NCI-H2171 (cell line): Measurements from ENCODE around the gene ASTN1.

ENCODE experiments used
- DNase-seq: peaks from one replicate; lab custom pipeline; 2025; lab: John Stamatoyannopoulos, UW

The ASTN1 gene

DNA sequence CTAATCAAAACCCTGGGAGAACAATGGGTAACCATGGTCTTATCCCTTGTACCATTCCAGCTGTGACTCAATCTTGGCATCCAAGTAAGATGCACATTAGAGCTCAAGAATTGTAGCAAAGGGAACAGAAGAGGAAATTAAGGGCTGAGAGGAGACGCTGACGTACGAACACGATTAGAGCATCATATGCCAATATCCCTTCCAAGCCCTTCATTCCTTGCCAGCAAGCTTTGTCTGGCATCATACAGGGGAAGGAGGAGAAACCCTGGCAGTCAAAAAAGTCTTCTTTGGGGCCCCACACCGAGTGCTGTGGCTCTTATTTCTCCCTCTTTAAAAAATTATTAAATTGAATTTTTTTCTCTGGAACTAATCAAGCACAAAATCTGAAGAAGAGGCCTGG lies 120.9 kb downstream of the ASTN1 start:
- DNase-seq, result no peak

GRCh38 chr1:177035586-177035985 lies 128.9 kb downstream of the ASTN1 start:
- DNase-seq, result no peak

GRCh38 chr1:177033628-177034027 lies 130.9 kb downstream of the ASTN1 start:
- DNase-seq, result no peak

DNA sequence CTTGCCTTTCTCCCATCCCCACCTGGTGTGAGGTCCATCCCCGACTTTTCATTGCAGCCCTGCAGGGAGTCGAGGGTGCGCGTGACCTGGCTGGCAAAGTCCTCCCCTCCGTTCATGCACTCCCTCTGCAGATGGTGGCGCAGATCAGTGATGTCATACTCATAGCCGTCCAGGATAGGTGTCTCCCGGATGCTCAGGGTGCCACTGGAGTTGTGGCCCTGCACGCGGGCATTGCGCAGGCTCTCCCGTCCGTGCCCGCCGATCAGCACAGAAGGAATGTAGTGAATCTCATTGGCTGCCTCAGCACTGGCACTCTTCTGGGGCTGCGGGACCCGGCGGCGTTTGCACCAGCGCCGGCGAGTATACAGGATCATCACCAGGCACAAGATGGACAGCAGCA lies 132.1 kb downstream of the ASTN1 start:
- DNase-seq, result peak; percentile 54

DNA sequence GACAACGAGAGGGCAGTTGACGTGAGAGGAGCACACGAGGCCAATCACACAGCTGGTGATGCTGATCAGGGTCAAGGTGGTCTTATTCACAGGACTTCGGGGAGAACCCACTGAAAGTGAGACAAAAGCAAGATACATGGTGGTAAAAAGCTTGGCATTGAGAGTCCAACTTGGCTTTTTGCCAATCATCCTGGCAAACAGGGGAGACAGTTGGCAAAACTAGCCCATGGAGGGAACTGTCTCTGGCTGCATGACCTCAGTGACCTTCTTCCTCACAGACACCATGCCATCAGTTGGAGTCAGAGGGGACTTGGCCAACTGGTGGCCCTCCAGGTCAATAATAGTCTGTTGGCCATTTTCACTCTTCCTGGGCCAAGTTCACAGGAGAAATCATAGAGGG lies 139.9 kb downstream of the ASTN1 start:
- DNase-seq, result no peak

- DNase-seq, result no peak
These were observed 140.8 kb downstream of the ASTN1 start for GRCh38 chr1:177023726-177024125.

- no peak for DNase-seq
These were observed 141.3 kb downstream of the ASTN1 start for GRCh38 chr1:177023249-177023648.

DNA sequence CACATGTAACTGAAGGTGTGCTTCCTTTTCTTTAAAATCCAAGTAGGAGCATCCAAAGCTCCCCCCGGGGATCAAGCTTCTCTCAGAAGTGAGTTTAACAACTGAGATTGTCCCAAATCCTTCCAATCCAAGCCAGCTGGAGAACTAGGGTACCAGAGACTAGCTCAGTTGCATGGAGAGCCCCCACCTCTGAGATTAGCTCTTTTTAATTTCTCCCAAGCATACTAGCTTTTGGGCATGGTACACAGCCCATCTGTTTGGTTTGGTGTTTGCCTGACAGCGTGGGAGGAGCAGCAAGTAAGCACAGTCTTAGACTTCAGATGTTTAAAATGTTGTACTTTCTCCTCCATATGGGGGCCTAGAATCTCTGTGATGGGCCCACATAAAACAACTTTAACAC lies 142.8 kb downstream of the ASTN1 start:
- DNase-seq, result no peak

GRCh38 chr1:177020851-177021589 lies 143.5 kb downstream of the ASTN1 start:
- DNase-seq, result no peak

- DNase-seq, result no peak
These were observed 147.1 kb downstream of the ASTN1 start for GRCh38 chr1:177017287-177017852.

- no peak for DNase-seq
These were observed 150.2 kb downstream of the ASTN1 start for GRCh38 chr1:177014325-177014724.

DNA sequence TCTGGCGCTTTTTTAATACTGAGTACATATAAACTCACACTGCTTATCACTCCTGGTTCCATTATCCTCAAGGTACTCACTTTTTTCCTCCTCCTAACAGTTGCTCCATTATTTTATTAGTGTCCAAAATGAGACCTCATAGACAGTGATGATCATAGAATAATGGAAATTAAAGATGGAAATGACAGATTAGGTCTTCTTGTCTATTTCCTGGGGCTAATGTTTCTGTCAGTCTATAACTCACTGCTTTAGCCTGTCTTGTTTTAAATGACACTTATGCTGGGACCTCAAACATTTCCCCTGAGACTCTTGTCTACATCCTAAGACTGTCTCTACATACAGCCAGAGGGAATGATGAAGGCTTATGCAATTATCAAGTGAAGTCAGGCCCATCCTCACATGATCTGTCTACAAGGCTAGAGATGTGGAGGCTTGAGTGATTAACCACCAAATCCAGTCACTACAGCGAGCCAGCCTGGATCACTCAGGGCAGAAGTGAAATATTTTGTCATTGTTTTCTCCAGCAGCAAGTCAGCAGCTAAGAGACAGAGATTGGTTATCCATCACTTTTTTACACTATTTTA lies 152.1 kb downstream of the ASTN1 start:
- no peak for DNase-seq

GRCh38 chr1:177011508-177011907 lies 153.0 kb downstream of the ASTN1 start:
- DNase-seq, result no peak

DNA sequence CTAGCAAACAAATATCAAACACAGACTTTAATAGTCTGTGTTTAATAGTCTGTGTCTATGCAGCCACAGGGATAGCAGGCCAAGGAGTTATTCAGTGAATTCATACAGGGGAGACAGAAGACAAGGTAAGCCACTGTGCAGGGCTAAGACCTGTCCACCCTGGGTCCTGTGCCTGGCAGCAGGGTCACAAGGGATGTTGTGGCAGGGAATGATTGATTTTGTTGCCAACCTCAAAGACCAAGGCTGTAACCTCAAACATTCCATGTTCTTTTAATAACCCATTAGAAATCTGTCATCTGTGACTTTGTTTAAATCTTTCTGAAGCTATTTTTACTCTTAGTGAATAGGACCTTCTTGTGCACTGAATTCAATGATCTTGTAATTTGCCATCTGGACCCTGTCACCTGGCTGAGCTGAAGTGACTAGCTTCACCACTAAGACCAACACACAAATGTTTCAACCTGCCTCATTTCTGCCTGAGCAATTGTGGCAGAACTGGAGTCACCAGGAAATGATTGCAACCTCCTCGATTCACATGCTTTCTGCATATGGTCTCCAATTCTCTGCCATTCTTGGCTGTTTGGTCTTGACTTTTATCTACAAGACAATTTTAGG lies 154.2 kb downstream of the ASTN1 start:
- DNase-seq, result no peak

DNA sequence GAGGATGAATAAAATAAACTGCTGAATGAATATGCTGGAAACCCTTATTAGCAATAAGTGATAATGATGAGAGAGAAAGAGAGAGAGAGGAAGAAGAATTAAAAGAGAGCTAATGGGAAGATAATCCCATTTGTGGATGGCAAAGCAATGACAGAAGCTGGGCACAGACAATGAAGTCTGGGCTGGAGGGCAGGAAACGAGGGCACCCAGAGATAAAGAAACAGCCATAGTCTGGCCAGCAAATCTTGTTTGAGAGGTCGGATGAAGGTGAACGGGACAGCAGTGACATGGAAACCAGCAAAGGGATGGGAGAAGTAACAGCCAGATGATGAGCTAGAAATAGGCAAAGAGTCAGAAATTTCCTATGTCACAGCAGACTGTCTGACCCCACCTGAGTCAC lies 155.9 kb downstream of the ASTN1 start:
- no peak for DNase-seq

DNA sequence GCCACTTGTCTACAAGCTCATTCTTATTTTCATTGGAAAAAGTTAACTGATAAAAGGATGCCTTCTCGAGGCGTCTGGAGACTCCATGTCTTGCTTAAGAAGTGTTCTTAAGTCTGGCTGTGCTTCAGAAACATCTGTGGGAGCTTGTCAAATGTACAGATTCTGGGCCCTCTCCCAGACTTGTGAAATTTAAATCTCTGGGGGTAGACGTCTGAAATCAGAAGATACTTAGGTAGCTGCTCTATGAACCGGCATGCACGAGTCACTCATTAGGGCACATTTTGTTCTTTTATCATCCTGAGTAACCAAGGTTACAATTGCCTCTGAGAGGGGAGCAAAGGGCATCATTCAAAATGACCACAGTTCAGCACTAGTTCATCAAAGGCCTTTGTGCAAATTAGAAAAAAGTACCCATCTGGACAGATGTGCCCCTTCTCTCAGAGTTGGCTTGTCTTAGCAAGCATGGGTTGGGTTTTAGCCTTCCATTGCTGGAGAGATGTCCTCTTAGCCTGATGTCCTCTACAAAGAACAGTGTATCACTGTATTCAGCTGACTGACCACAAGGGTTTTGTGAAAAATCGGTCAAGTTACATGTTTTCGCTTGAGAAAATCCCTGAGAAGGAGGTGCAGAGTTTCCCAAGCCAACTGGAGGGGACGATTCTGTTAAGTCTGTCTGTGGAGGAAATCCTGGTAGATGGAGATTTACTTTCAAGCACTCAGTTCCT lies 156.9 kb downstream of the ASTN1 start:
- DNase-seq, result no peak

DNA sequence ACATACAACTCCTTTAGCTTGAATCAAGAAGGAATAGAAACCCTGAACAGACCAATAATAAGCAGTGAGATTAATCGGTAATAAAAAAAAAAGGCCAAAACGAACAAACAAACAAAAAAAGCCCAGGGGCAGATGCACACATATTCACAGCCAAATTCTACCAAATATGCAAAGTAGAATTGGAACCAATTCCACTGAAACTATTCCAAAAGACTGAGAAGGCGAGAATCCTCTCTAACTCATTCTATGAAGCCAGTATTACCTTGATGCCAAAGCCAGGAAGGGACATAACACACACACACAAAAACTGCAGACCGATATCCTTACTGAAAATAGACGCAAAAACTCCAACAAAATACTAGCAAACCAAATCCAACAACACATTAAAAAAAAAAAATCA lies 161.6 kb downstream of the ASTN1 start:
- no peak for DNase-seq

DNA sequence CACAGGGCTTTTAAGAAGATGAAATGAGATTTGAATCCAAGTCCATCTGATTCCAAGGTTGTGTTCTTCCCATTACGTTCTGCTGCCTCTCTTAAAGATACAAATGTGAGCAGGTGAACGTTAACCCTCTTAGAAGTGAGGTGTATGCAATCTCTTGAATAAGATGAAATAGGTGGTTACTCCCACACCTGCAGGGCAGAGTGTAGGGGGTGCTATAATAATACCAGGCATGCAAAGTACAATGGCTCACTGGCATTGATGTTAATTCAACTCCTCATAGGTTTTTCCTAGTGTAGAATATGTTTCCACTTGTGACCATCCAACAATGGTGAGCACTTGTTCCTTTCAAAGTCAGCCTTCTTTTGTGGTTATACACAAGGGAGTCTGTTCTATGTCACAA lies 163.0 kb downstream of the ASTN1 start:
- DNase-seq, result no peak

- DNase-seq, result peak; percentile 84
These were observed 166.2 kb downstream of the ASTN1 start for GRCh38 chr1:176998183-176998795.

- no peak for DNase-seq
These were observed 167.9 kb downstream of the ASTN1 start for GRCh38 chr1:176996456-176997090.

DNA sequence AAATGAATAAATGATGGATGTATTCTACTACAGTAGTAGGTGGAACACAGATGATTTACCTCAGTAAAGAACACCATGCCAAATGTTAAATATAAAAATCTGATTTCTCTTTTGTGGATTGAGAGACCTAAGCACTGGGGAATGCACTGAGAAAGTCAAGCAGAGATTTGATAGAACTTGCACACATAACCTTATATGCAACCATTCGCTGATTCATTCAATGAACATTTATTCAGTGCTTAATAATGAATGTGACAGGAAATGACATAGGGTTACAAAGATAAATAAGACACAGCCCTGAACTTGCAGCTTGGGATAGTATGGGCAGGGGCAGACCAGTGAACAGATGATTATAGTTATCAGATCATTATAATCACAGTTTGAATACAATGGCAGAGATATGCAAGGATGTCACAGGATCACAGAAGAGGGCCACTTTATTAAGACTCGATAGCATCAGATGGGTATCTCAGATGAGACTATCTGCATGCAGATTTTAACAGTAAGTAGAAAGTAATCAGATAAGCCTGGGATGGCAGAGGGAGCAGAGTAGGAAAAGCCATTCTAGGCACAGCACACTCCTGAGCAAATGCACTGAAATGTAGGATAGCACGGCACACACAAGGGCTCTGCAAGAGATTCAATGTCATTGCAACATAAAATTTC lies 169.4 kb downstream of the ASTN1 start:
- no peak for DNase-seq
